ENCODE results near the gene UBE2G2.

- TF ChIP-seq, protein P1, sequence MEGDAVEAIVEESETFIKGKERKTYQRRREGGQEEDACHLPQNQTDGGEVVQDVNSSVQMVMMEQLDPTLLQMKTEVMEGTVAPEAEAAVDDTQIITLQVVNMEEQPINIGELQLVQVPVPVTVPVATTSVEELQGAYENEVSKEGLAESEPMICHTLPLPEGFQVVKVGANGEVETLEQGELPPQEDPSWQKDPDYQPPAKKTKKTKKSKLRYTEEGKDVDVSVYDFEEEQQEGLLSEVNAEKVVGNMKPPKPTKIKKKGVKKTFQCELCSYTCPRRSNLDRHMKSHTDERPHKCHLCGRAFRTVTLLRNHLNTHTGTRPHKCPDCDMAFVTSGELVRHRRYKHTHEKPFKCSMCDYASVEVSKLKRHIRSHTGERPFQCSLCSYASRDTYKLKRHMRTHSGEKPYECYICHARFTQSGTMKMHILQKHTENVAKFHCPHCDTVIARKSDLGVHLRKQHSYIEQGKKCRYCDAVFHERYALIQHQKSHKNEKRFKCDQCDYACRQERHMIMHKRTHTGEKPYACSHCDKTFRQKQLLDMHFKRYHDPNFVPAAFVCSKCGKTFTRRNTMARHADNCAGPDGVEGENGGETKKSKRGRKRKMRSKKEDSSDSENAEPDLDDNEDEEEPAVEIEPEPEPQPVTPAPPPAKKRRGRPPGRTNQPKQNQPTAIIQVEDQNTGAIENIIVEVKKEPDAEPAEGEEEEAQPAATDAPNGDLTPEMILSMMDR (conservative IDR thresholded peaks at IDR 0.05; ENCODE audit: low read depth, low read length), result no peak
- TF ChIP-seq EZH2phosphoT487 (IDR thresholded peaks at IDR 0.05; ENCODE audit: borderline replicate concordance, low read length), result no peak
- no peak for TF ChIP-seq EZH2 (IDR thresholded peaks at IDR 0.05; ENCODE audit: low read length, unreplicated experiment)
Measured at GRCh38 chr21:44728716-44729115, 72.9 kb downstream of the UBE2G2 start.
